Measurements from ENCODE around the gene FBXL7. TPM values are rescaled to one million over a fixed set of nuclear protein-coding genes. Genes with fewer than 3 reads are reported as not detected.

FBXL7 gene
- total and polyA plus RNA-seq, 2 experiments from 2014 or later, result 4.5 to 15.2 TPM

DNA sequence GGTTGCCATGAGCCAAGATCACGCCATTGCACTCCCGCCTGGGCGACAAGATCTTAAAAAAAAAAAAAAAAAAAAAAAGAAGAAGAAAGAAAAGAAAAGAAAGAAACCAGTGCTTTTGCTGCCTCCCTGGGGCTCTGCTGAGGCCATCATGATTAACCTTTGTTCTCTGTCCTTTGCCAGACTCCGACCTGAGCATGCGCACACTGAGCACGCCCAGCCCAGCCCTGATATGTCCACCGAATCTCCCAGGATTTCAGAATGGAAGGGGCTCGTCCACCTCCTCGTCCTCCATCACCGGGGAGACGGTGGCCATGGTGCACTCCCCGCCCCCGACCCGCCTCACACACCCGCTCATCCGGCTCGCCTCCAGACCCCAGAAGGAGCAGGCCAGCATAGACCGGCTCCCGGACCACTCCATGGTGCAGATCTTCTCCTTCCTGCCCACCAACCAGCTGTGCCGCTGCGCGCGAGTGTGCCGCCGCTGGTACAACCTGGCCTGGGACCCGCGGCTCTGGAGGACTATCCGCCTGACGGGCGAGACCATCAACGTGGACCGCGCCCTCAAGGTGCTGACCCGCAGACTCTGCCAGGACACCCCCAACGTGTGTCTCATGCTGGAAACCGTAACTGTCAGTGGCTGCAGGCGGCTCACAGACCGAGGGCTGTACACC, 427.9 kb downstream of the FBXL7 start:
- no peak overlapping the region for H3K4me2 ChIP-seq
- no peaks in the 10 kb centered on the region for H3K79me2 ChIP-seq (replicated peaks; ENCODE audit: insufficient read depth)
- no peaks in the 10 kb centered on the region for H3F3A ChIP-seq (replicated peaks; ENCODE audit: low read depth)
- H4K20me1 ChIP-seq (replicated peaks; ENCODE audit: insufficient read depth), result no peaks in the 10 kb centered on the region
- H3K36me3 Mint-ChIP-seq (ENCODE audit: low read depth), result no peaks in the 10 kb centered on the region
- H3K9me2 ChIP-seq (ENCODE audit: insufficient read depth), result no peaks in the 10 kb centered on the region
- H3K27me3 Mint-ChIP-seq (ENCODE audit: insufficient read depth, low read depth, poor library complexity), result peaks cover 2% of the 10 kb centered on the region
- H2AFZ ChIP-seq, result no peak overlapping the region
- H3K27ac ChIP-seq (ENCODE audit: low read depth), result no peak overlapping the region
- H3K27ac Mint-ChIP-seq, result no peak overlapping the region
- no peaks in the 10 kb centered on the region for H3K27me3 ChIP-seq (ENCODE audit: insufficient read depth)
- TF ChIP-seq ZNF114 (CRISPR knock-in tag; IDR thresholded peaks at IDR 0.05) (no peak), JUNB (IDR thresholded peaks at IDR 0.05; ENCODE audit: unreplicated experiment) (no peak)
- TF ChIP-seq, protein P1, sequence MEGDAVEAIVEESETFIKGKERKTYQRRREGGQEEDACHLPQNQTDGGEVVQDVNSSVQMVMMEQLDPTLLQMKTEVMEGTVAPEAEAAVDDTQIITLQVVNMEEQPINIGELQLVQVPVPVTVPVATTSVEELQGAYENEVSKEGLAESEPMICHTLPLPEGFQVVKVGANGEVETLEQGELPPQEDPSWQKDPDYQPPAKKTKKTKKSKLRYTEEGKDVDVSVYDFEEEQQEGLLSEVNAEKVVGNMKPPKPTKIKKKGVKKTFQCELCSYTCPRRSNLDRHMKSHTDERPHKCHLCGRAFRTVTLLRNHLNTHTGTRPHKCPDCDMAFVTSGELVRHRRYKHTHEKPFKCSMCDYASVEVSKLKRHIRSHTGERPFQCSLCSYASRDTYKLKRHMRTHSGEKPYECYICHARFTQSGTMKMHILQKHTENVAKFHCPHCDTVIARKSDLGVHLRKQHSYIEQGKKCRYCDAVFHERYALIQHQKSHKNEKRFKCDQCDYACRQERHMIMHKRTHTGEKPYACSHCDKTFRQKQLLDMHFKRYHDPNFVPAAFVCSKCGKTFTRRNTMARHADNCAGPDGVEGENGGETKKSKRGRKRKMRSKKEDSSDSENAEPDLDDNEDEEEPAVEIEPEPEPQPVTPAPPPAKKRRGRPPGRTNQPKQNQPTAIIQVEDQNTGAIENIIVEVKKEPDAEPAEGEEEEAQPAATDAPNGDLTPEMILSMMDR (conservative IDR thresholded peaks at IDR 0.05; ENCODE audit: low read depth in 2 of 2), result no peak
- DNase-seq (ENCODE audit: low spot score), result no peak
- no peak overlapping the region for H3K4me3 ChIP-seq
- H3K4me1 ChIP-seq (ENCODE audit: insufficient read depth), result peaks cover 13% of the 10 kb centered on the region
- H3K36me3 ChIP-seq (ENCODE audit: insufficient read depth), result no peaks in the 10 kb centered on the region
- no peaks in the 10 kb centered on the region for H3K9me3 Mint-ChIP-seq
- H3K4me1 Mint-ChIP-seq, result peaks cover 25% of the 10 kb centered on the region
- no peak for ATAC-seq
- H3K4me3 Mint-ChIP-seq, result no peak overlapping the region

DNA sequence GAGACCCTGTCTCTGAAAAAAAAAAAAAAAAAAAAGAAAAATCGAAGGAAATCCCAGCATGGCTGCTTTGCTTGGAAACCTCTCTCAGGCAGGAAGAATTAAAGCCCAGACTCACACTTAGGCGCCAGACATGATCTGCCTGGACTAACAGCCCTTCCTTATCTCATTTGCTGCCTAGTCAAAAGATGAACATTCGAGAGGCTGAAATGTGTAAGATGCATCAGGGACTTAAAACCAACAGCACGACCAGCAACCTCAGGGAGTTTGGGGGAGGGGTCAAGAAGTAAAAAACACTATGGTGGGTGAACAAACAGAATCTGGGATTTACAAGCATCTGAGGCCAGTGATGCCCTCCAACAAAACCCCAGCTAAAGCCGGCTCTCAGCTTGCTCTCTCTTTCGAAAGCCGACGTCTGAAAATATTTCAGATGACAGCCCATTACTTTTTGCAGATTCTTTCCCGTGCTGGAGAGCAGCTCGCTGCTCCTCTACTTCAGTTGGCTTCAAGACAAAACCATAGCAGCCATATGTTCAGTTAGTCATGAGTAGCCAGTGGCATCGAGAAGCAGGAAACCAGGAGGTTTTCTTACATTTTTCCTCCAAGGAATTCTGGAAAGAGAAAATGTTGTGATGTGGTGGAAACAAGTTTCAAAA, 429.8 kb downstream of the FBXL7 start:
- Histone ChIP-seq H4K20me1 (replicated peaks; ENCODE audit: insufficient read depth) (no peaks in the 10 kb centered on the region), H3K9me2 (ENCODE audit: insufficient read depth) (no peaks in the 10 kb centered on the region), H3K27ac (ENCODE audit: low read depth) (no peak overlapping the region), H3K27me3 (ENCODE audit: insufficient read depth) (no peaks in the 10 kb centered on the region), H3K4me3 (no peak overlapping the region), H3K4me1 (ENCODE audit: insufficient read depth) (peaks cover 19% of the 10 kb centered on the region), H2AFZ (no peak overlapping the region), H3F3A (replicated peaks; ENCODE audit: low read depth) (no peaks in the 10 kb centered on the region), H3K4me2 (no peak overlapping the region), H3K36me3 (ENCODE audit: insufficient read depth) (no peaks in the 10 kb centered on the region), H3K79me2 (replicated peaks; ENCODE audit: insufficient read depth) (no peaks in the 10 kb centered on the region)
- no peak for DNase-seq (ENCODE audit: low spot score)
- H3K36me3 Mint-ChIP-seq (ENCODE audit: low read depth), result no peaks in the 10 kb centered on the region
- no peak overlapping the region for H3K4me3 Mint-ChIP-seq
- no peaks in the 10 kb centered on the region for H3K9me3 Mint-ChIP-seq
- peaks cover 31% of the 10 kb centered on the region for H3K4me1 Mint-ChIP-seq
- no peak overlapping the region for H3K27ac Mint-ChIP-seq
- peaks cover 2% of the 10 kb centered on the region for H3K27me3 Mint-ChIP-seq (ENCODE audit: insufficient read depth, low read depth, poor library complexity)
- no peak for ATAC-seq
- TF ChIP-seq, protein P2, sequence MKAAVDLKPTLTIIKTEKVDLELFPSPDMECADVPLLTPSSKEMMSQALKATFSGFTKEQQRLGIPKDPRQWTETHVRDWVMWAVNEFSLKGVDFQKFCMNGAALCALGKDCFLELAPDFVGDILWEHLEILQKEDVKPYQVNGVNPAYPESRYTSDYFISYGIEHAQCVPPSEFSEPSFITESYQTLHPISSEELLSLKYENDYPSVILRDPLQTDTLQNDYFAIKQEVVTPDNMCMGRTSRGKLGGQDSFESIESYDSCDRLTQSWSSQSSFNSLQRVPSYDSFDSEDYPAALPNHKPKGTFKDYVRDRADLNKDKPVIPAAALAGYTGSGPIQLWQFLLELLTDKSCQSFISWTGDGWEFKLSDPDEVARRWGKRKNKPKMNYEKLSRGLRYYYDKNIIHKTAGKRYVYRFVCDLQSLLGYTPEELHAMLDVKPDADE (IDR thresholded peaks at IDR 0.05), result no peak
- TF ChIP-seq, protein P3, sequence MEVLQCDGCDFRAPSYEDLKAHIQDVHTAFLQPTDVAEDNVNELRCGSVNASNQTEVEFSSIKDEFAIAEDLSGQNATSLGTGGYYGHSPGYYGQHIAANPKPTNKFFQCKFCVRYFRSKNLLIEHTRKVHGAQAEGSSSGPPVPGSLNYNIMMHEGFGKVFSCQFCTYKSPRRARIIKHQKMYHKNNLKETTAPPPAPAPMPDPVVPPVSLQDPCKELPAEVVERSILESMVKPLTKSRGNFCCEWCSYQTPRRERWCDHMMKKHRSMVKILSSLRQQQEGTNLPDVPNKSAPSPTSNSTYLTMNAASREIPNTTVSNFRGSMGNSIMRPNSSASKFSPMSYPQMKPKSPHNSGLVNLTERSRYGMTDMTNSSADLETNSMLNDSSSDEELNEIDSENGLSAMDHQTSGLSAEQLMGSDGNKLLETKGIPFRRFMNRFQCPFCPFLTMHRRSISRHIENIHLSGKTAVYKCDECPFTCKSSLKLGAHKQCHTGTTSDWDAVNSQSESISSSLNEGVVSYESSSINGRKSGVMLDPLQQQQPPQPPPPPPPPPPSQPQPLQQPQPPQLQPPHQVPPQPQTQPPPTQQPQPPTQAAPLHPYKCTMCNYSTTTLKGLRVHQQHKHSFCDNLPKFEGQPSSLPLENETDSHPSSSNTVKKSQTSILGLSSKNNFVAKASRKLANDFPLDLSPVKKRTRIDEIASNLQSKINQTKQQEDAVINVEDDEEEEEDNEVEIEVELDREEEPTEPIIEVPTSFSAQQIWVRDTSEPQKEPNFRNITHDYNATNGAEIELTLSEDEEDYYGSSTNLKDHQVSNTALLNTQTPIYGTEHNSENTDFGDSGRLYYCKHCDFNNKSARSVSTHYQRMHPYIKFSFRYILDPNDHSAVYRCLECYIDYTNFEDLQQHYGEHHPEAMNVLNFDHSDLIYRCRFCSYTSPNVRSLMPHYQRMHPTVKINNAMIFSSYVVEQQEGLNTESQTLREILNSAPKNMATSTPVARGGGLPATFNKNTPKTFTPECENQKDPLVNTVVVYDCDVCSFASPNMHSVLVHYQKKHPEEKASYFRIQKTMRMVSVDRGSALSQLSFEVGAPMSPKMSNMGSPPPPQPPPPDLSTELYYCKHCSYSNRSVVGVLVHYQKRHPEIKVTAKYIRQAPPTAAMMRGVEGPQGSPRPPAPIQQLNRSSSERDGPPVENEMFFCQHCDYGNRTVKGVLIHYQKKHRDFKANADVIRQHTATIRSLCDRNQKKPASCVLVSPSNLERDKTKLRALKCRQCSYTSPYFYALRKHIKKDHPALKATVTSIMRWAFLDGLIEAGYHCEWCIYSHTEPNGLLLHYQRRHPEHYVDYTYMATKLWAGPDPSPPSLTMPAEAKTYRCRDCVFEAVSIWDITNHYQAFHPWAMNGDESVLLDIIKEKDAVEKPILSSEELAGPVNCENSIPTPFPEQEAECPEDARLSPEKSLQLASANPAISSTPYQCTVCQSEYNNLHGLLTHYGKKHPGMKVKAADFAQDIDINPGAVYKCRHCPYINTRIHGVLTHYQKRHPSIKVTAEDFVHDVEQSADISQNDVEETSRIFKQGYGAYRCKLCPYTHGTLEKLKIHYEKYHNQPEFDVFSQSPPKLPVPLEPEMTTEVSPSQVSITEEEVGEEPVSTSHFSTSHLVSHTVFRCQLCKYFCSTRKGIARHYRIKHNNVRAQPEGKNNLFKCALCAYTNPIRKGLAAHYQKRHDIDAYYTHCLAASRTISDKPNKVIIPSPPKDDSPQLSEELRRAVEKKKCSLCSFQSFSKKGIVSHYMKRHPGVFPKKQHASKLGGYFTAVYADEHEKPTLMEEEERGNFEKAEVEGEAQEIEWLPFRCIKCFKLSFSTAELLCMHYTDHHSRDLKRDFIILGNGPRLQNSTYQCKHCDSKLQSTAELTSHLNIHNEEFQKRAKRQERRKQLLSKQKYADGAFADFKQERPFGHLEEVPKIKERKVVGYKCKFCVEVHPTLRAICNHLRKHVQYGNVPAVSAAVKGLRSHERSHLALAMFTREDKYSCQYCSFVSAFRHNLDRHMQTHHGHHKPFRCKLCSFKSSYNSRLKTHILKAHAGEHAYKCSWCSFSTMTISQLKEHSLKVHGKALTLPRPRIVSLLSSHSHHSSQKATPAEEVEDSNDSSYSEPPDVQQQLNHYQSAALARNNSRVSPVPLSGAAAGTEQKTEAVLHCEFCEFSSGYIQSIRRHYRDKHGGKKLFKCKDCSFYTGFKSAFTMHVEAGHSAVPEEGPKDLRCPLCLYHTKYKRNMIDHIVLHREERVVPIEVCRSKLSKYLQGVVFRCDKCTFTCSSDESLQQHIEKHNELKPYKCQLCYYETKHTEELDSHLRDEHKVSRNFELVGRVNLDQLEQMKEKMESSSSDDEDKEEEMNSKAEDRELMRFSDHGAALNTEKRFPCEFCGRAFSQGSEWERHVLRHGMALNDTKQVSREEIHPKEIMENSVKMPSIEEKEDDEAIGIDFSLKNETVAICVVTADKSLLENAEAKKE (CRISPR knock-in tag; IDR thresholded peaks at IDR 0.05), result no peak
- no peak for TF ChIP-seq ZNF331 (CRISPR knock-in tag; IDR thresholded peaks at IDR 0.05; ENCODE audit: low read depth)
- TF ChIP-seq CREB1 (CRISPR knock-in tag; IDR thresholded peaks at IDR 0.05; ENCODE audit: low read depth), result no peak
- no peak for TF ChIP-seq JUNB (IDR thresholded peaks at IDR 0.05; ENCODE audit: unreplicated experiment)
- TF ChIP-seq STAT1 (IDR thresholded peaks at IDR 0.05; ENCODE audit: unreplicated experiment), result no peak
- TF ChIP-seq, protein P1 (conservative IDR thresholded peaks at IDR 0.05; ENCODE audit: low read depth in 2 of 2), result no peak
- TF ChIP-seq ZNF114 (CRISPR knock-in tag; IDR thresholded peaks at IDR 0.05), result no peak
- TF ChIP-seq POLR2AphosphoS5 (IDR thresholded peaks at IDR 0.05; ENCODE audit: low read depth), result no peak
